ENCODE measurements around the gene SLC6A20. TPM values are rescaled to one million over a fixed set of nuclear protein-coding genes. Genes with fewer than 3 reads are reported as not detected.

Gene SLC6A20
- total RNA-seq, 1 experiment from 2014 or later: 0.89 TPM

- no peak for TF ChIP-seq CTCF (IDR thresholded peaks at IDR 0.05 in 2 of 3, conservative IDR thresholded peaks at IDR 0.05 in 1 of 3; ENCODE audit: borderline replicate concordance in 1 of 3, insufficient read depth in 1 of 3, low read depth in 2 of 3, low read length in 2 of 3)
- TF ChIP-seq SIN3A (IDR thresholded peaks at IDR 0.05; ENCODE audit: low read depth): peak; percentile 98
- TF ChIP-seq ZNF274 (IDR thresholded peaks at IDR 0.05; ENCODE audit: low read depth, low read length): no peak
Observed at GRCh38 chr3:45841757-45842491, 45.6 kb upstream of the SLC6A20 start, which contains the start of gene LZTFL1 (continued).

- peak overlapping the region; percentile 20 for H2AFZ ChIP-seq (ENCODE audit: low read depth, low read length, poor library complexity, severe bottlenecking)
- H4K20me1 ChIP-seq (ENCODE audit: insufficient read depth): no peaks in the 10 kb centered on the region
- DNase-seq (ENCODE audit: low read depth, low spot score) (no peak), ATAC-seq (peak; percentile 38)
- TF ChIP-seq ZNF274 (IDR thresholded peaks at IDR 0.05; ENCODE audit: low read depth, low read length) (no peak), EZH2phosphoT487 (IDR thresholded peaks at IDR 0.05; ENCODE audit: borderline replicate concordance) (no peak), SIN3A (IDR thresholded peaks at IDR 0.05; ENCODE audit: low read depth) (no peak), POLR2A (IDR thresholded peaks at IDR 0.05; ENCODE audit: borderline replicate concordance, extremely low read depth, insufficient read depth, insufficient read length) (no peak), SP1 (IDR thresholded peaks at IDR 0.05; ENCODE audit: low read depth) (no peak), JUND (IDR thresholded peaks at IDR 0.05) (no peak), TCF7L2 (IDR thresholded peaks at IDR 0.05; ENCODE audit: borderline replicate concordance, extremely low read depth, insufficient read depth, insufficient read length) (no peak), POLR2AphosphoS5 (IDR thresholded peaks at IDR 0.05; ENCODE audit: low read depth, low read length) (no peak), SRF (IDR thresholded peaks at IDR 0.05; ENCODE audit: low read depth) (no peak), RAD21 (IDR thresholded peaks at IDR 0.05; ENCODE audit: low read depth) (no peak), CTCF (IDR thresholded peaks at IDR 0.05 in 2 of 3, conservative IDR thresholded peaks at IDR 0.05 in 1 of 3; ENCODE audit: borderline replicate concordance in 1 of 3, insufficient read depth in 1 of 3, low read depth in 2 of 3, low read length in 2 of 3) (no peak)
- H3K4me3 ChIP-seq (replicated peaks in 1 of 2; ENCODE audit: low read depth in 1 of 2, low read length in 2 of 2): peak overlapping the region; percentile 76 to 88
- no peaks in the 10 kb centered on the region for H3K9me2 ChIP-seq (ENCODE audit: insufficient read depth)
- intact Hi-C loops (cut with micrococcal nuclease): no loop called here
- H3K36me3 ChIP-seq (ENCODE audit: control insufficient read depth in 1 of 2, insufficient read depth in 2 of 2, low read length in 2 of 2): no peaks in the 10 kb centered on the region
- peak overlapping the region; percentile 20; the same call in 1 of the 2 replicates for H3K27ac ChIP-seq (ENCODE audit: low read depth, low read length)
- POLR2A ChIA-PET: no interaction called here
- H3K4me1 ChIP-seq (ENCODE audit: control insufficient read depth in 1 of 2, insufficient read depth in 2 of 2, low read length in 2 of 2): peaks cover 3 to 14% of the 10 kb centered on the region in 2 experiments; a peak in 3 of 4 replicates
- no TSS peak for BruUV-seq (replicated peaks)
- RAD21 ChIA-PET (ENCODE audit: low non-redundant PET in 1 of 2, low total read pairs in 2 of 2, uncharacterized antibody in 2 of 2, unreplicated experiment in 2 of 2): interaction anchor here in 1 of 2 experiments (1.0 kb wide), 1 partner anchor 88 kb away, joined by 3 read pairs; no protein-coding TSS in a partner anchor
- H3K79me2 ChIP-seq (ENCODE audit: insufficient read depth, low read length): no peaks in the 10 kb centered on the region
- no peaks in the 10 kb centered on the region for H3K27me3 ChIP-seq (ENCODE audit: insufficient read depth, low read length)
- CTCF ChIA-PET: interaction anchor here (0.8 to 1.2 kb wide), 2 partner anchors 9 to 80 kb away, joined by 3 to 4 read pairs; no protein-coding TSS in a partner anchor
- peak overlapping the region; percentile 85 for H3K4me2 ChIP-seq (ENCODE audit: low read length)
- no peaks in the 10 kb centered on the region for H3K9me3 ChIP-seq (ENCODE audit: control insufficient read depth in 1 of 2, insufficient read depth in 1 of 2, low read depth in 1 of 2, low read length in 2 of 2)
- H3K9ac ChIP-seq (ENCODE audit: low read length): peak overlapping the region; percentile 70
Observed at GRCh38 chr3:45841420-45841756, 45.1 kb upstream of the SLC6A20 start.
